ENCODE measurements around the gene ZNF17. TPM values are rescaled to one million over a fixed set of nuclear protein-coding genes. Genes with fewer than 3 reads are reported as not detected.
A peak's percentile ranks its signal among the peaks of the same experiment; 100 is the strongest.

The ZNF17 gene
- total RNA-seq, 1 experiment from 2014 or later, result 10.5 TPM

- H3K9me2 ChIP-seq (ENCODE audit: insufficient read depth), result no peaks in the 10 kb centered on the region
- H3K4me2 ChIP-seq, result peak within 1 kb of the TSS; percentile 71
- TF ChIP-seq EZH2 (IDR thresholded peaks at IDR 0.05; ENCODE audit: low read depth) (no peak), CTCF (conservative IDR thresholded peaks at IDR 0.05) (no peak)
- peaks cover 9% of the 10 kb centered on the region for H3F3A ChIP-seq (ENCODE audit: insufficient read depth, low read depth)
- ChIA-PET CTCF (interaction anchor here (0.6 kb wide), 2 partner anchors 27 to 49 kb away, joined by 3 to 8 read pairs; partner anchors contain the start of gene ZNF548), POLR2A (ENCODE audit: unreplicated experiment) (interaction anchor here (0.8 to 1.3 kb wide), 2 partner anchors 29 to 61 kb away, joined by 8 to 9 read pairs; no protein-coding TSS in a partner anchor)
- peak within 1 kb of the TSS; percentile 47 for H3K27ac ChIP-seq
- H3K79me2 ChIP-seq (ENCODE audit: low read depth), result peaks cover 23% of the 10 kb centered on the region
- intact Hi-C loops (cut with micrococcal nuclease; ENCODE audit: unreplicated experiment), result loop anchor here (1.0 kb wide), 3 partner anchors 26 to 83 kb away; partner anchors contain the start of genes ZNF460, ZNF548 and ZNF749
- H3K36me3 ChIP-seq (ENCODE audit: low read depth), result peaks cover 6% of the 10 kb centered on the region; the same call in 1 of the 2 replicates
- no peaks in the 10 kb centered on the region for H3K27me3 ChIP-seq (ENCODE audit: insufficient read depth, low read depth)
- peak; percentile 99 for DNase-seq
- H4K20me1 ChIP-seq (ENCODE audit: insufficient read depth), result no peaks in the 10 kb centered on the region
- H2AFZ ChIP-seq, result peak within 1 kb of the TSS; percentile 96
- peaks cover 5% of the 10 kb centered on the region; the same call in 1 of the 2 replicates for H3K9me3 ChIP-seq (ENCODE audit: insufficient read depth, low read depth)
- peaks cover 6% of the 10 kb centered on the region; the same call in 1 of the 2 replicates for H3K4me1 ChIP-seq (replicated peaks; ENCODE audit: insufficient read depth)
- no TSS peak for BruUV-seq (replicated peaks)
- H3K4me3 ChIP-seq, result peak within 1 kb of the TSS; percentile 72
Observed at GRCh38 chr19:57362997-57363687, 47.8 kb upstream of the ZNF17 start, which contains the start of the genes TRAPPC2B and ZNF547. Gene TRAPPC2B (plus strand): TSS chr19:57363551. CDS start chr19:57364834, 1,283 bp downstream. Gene ZNF547 (plus strand): TSS chr19:57363551. CDS start chr19:57368556, 5,005 bp downstream.

GRCh38 chr19:57363688-57364181, 47.2 kb upstream of the ZNF17 start:
- Histone ChIP-seq H3K4me1 (replicated peaks; ENCODE audit: insufficient read depth) (peaks cover 6% of the 10 kb centered on the region; the same call in 1 of the 2 replicates), H3K27ac (peak overlapping the region; percentile 47), H4K20me1 (ENCODE audit: insufficient read depth) (no peaks in the 10 kb centered on the region), H3F3A (ENCODE audit: insufficient read depth, low read depth) (peaks cover 9% of the 10 kb centered on the region), H3K4me3 (peak overlapping the region; percentile 72), H3K79me2 (ENCODE audit: low read depth) (peaks cover 23% of the 10 kb centered on the region), H3K36me3 (ENCODE audit: low read depth) (peaks cover 1% of the 10 kb centered on the region; the same call in 1 of the 2 replicates), H3K9me3 (ENCODE audit: insufficient read depth, low read depth) (peaks cover 5% of the 10 kb centered on the region; the same call in 1 of the 2 replicates), H3K4me2 (peak overlapping the region; percentile 71), H3K27me3 (ENCODE audit: insufficient read depth, low read depth) (no peaks in the 10 kb centered on the region), H2AFZ (peak overlapping the region; percentile 71), H3K9me2 (ENCODE audit: insufficient read depth) (no peaks in the 10 kb centered on the region)
- no TSS peak for BruUV-seq (replicated peaks)
- TF ChIP-seq EZH2 (IDR thresholded peaks at IDR 0.05; ENCODE audit: low read depth) (no peak), CTCF (conservative IDR thresholded peaks at IDR 0.05) (no peak)
- DNase-seq, result no peak
- POLR2A ChIA-PET (ENCODE audit: unreplicated experiment), result interaction anchor here (1.3 kb wide), 1 partner anchor 62 kb away, joined by 8 read pairs; no protein-coding TSS in a partner anchor
- intact Hi-C loops (cut with micrococcal nuclease; ENCODE audit: unreplicated experiment), result loop anchor here (1.0 kb wide), 3 partner anchors 26 to 83 kb away; partner anchors contain the start of genes ZNF460, ZNF548 and ZNF749
- CTCF ChIA-PET, result interaction anchor here (0.6 kb wide), 2 partner anchors 26 to 49 kb away, joined by 3 to 8 read pairs; partner anchors contain the start of gene ZNF548

GRCh38 chr19:57366776-57367175, 44.2 kb upstream of the ZNF17 start:
- TF ChIP-seq EZH2 (IDR thresholded peaks at IDR 0.05; ENCODE audit: low read depth) (no peak), CTCF (conservative IDR thresholded peaks at IDR 0.05) (no peak)

More at GRCh38 chr19:57366776-57367175, 44.2 kb upstream of the ZNF17 start:
- H3K27ac ChIP-seq, result no peak overlapping the region
- peaks cover 23% of the 10 kb centered on the region for H3K79me2 ChIP-seq (ENCODE audit: low read depth)
- H3F3A ChIP-seq (ENCODE audit: insufficient read depth, low read depth), result no peaks in the 10 kb centered on the region
- H4K20me1 ChIP-seq (ENCODE audit: insufficient read depth), result no peaks in the 10 kb centered on the region
- no TSS peak for BruUV-seq (replicated peaks)
- ChIA-PET POLR2A (ENCODE audit: unreplicated experiment) (no interaction called here), CTCF (interaction anchor here (0.6 kb wide), 1 partner anchor 114 kb away, joined by 11 read pairs; no protein-coding TSS in a partner anchor)
- no peaks in the 10 kb centered on the region for H3K9me2 ChIP-seq (ENCODE audit: insufficient read depth)
- H3K9me3 ChIP-seq (ENCODE audit: insufficient read depth, low read depth), result peaks cover 5% of the 10 kb centered on the region; the same call in 1 of the 2 replicates
- DNase-seq, result no peak
- no peaks in the 10 kb centered on the region for H3K27me3 ChIP-seq (ENCODE audit: insufficient read depth, low read depth)
- H3K4me1 ChIP-seq (replicated peaks; ENCODE audit: insufficient read depth), result peaks cover 6% of the 10 kb centered on the region; the same call in 1 of the 2 replicates
- peaks cover under 1% of the 10 kb centered on the region; the same call in 1 of the 2 replicates for H3K36me3 ChIP-seq (ENCODE audit: low read depth)
- no peak overlapping the region for H3K4me2 ChIP-seq
- intact Hi-C loops (cut with micrococcal nuclease; ENCODE audit: unreplicated experiment), result no loop called here
- no peak overlapping the region for H2AFZ ChIP-seq
- H3K4me3 ChIP-seq, result no peak overlapping the region
